GM18867 (cell line): ENCODE results near the gene TXNRD1.
"Not testable (repeated sequence)": the region's sequence is repeated elsewhere in the genome, so short reads cannot be mapped to it uniquely, and the experiment has no call there.

ENCODE experiments used
- ATAC-seq: cut with Tn5 transposase; IDR thresholded peaks from one replicate; pipeline ENCODE4 v1.9.1; 2021; ENCODE audit warnings: mild to moderate bottlenecking, moderate library complexity; ENCODE audit not compliant: unreplicated experiment

Gene TXNRD1

GRCh38 chr12:104276273-104277131, 60.9 kb downstream of the TXNRD1 start:
- peak; percentile 77 for ATAC-seq

GRCh38 chr12:104279164-104279563, 63.6 kb downstream of the TXNRD1 start:
- no peak for ATAC-seq

GRCh38 chr12:104280111-104280510, 64.5 kb downstream of the TXNRD1 start:
- no peak for ATAC-seq

- ATAC-seq = no peak
Measured at GRCh38 chr12:104280717-104281458, 65.3 kb downstream of the TXNRD1 start.

- ATAC-seq = no peak
Measured at GRCh38 chr12:104281636-104282035, 66.1 kb downstream of the TXNRD1 start.

- ATAC-seq = no peak
Measured at GRCh38 chr12:104282109-104282508, 66.5 kb downstream of the TXNRD1 start.

GRCh38 chr12:104285740-104286515, 70.3 kb downstream of the TXNRD1 start:
- no peak for ATAC-seq

- ATAC-seq = peak; percentile 90
Measured at GRCh38 chr12:104286516-104287482, 71.2 kb downstream of the TXNRD1 start.

- ATAC-seq = peak; percentile 51
Measured at GRCh38 chr12:104288635-104289274, 73.2 kb downstream of the TXNRD1 start.

GRCh38 chr12:104290320-104290719, 74.7 kb downstream of the TXNRD1 start:
- ATAC-seq = no peak

- no peak for ATAC-seq
Measured at GRCh38 chr12:104290855-104291254, 75.3 kb downstream of the TXNRD1 start.

- ATAC-seq = no peak
Measured at GRCh38 chr12:104291867-104292524, 76.4 kb downstream of the TXNRD1 start.

GRCh38 chr12:104292872-104293794, 77.6 kb downstream of the TXNRD1 start:
- no peak for ATAC-seq

GRCh38 chr12:104294158-104294859, 78.7 kb downstream of the TXNRD1 start:
- not testable (repeated sequence) for ATAC-seq

GRCh38 chr12:104294927-104295668, 79.5 kb downstream of the TXNRD1 start:
- no peak for ATAC-seq

GRCh38 chr12:104295954-104296353, 80.4 kb downstream of the TXNRD1 start:
- ATAC-seq = no peak

- ATAC-seq = no peak
Measured at GRCh38 chr12:104296718-104297117, 81.1 kb downstream of the TXNRD1 start.
